ENCODE measurements around the gene MTPN. TPM values are rescaled to one million over a fixed set of nuclear protein-coding genes. Genes with fewer than 3 reads are reported as not detected.

The MTPN gene
- total RNA-seq, 2 experiments from 2014 or later = 135 to 142 TPM

GRCh38 chr7:135905355-135905754, 71.8 kb downstream of the MTPN start:
- ChIA-PET POLR2A (no interaction called here), CTCF (no interaction called here)
- Mint-ChIP-seq H3K9me3 (peaks cover 2% of the 10 kb centered on the region), H3K27me3 (no peaks in the 10 kb centered on the region), H3K36me3 (ENCODE audit: low read depth) (no peaks in the 10 kb centered on the region), H3K27ac (no peak overlapping the region), H3K4me1 (no peaks in the 10 kb centered on the region), H3K4me3 (no peak overlapping the region)
- DNase-seq = no peak

- Mint-ChIP-seq H3K9me3 (peaks cover 2% of the 10 kb centered on the region), H3K27me3 (no peaks in the 10 kb centered on the region), H3K4me1 (no peaks in the 10 kb centered on the region), H3K4me3 (no peak overlapping the region), H3K36me3 (ENCODE audit: low read depth) (no peaks in the 10 kb centered on the region), H3K27ac (no peak overlapping the region)
- CTCF ChIA-PET = no interaction called here
- POLR2A ChIA-PET = no interaction called here
- no peak for DNase-seq
Measured at GRCh38 chr7:135904282-135904681, 72.9 kb downstream of the MTPN start.

GRCh38 chr7:135901585-135902540, 75.3 kb downstream of the MTPN start:
- Mint-ChIP-seq H3K27me3 (no peaks in the 10 kb centered on the region), H3K4me1 (no peaks in the 10 kb centered on the region), H3K9me3 (peaks cover 2% of the 10 kb centered on the region), H3K27ac (no peak overlapping the region), H3K36me3 (ENCODE audit: low read depth) (no peaks in the 10 kb centered on the region), H3K4me3 (no peak overlapping the region)
- no peak for DNase-seq
- POLR2A ChIA-PET = no interaction called here
- CTCF ChIA-PET = no interaction called here

GRCh38 chr7:135900065-135900546, 77.1 kb downstream of the MTPN start:
- no peak overlapping the region for H3K27ac Mint-ChIP-seq
- no peaks in the 10 kb centered on the region for H3K27me3 Mint-ChIP-seq
- CTCF ChIA-PET = no interaction called here
- H3K4me3 Mint-ChIP-seq = no peak overlapping the region
- DNase-seq = no peak
- H3K9me3 Mint-ChIP-seq = peaks cover 2% of the 10 kb centered on the region
- no peaks in the 10 kb centered on the region for H3K4me1 Mint-ChIP-seq
- POLR2A ChIA-PET = no interaction called here
- no peaks in the 10 kb centered on the region for H3K36me3 Mint-ChIP-seq (ENCODE audit: low read depth)

GRCh38 chr7:135899458-135900064, 77.6 kb downstream of the MTPN start:
- no peaks in the 10 kb centered on the region for H3K36me3 Mint-ChIP-seq (ENCODE audit: low read depth)
- H3K27ac Mint-ChIP-seq = no peak overlapping the region
- H3K27me3 Mint-ChIP-seq = no peaks in the 10 kb centered on the region
- no peak overlapping the region for H3K4me3 Mint-ChIP-seq
- H3K4me1 Mint-ChIP-seq = no peaks in the 10 kb centered on the region
- CTCF ChIA-PET = no interaction called here
- H3K9me3 Mint-ChIP-seq = peaks cover under 1% of the 10 kb centered on the region
- DNase-seq = no peak
- POLR2A ChIA-PET = no interaction called here

- Mint-ChIP-seq H3K9me3 (no peaks in the 10 kb centered on the region), H3K27me3 (no peaks in the 10 kb centered on the region), H3K4me3 (no peak overlapping the region), H3K27ac (no peak overlapping the region), H3K36me3 (ENCODE audit: low read depth) (no peaks in the 10 kb centered on the region), H3K4me1 (no peaks in the 10 kb centered on the region)
- DNase-seq = no peak
- ChIA-PET CTCF (no interaction called here), POLR2A (no interaction called here)
Measured at GRCh38 chr7:135898226-135898625, 78.9 kb downstream of the MTPN start.

GRCh38 chr7:135894816-135895215, 82.3 kb downstream of the MTPN start:
- Mint-ChIP-seq H3K27me3 (no peaks in the 10 kb centered on the region), H3K4me3 (no peak overlapping the region), H3K9me3 (no peaks in the 10 kb centered on the region), H3K27ac (no peak overlapping the region), H3K4me1 (no peaks in the 10 kb centered on the region), H3K36me3 (ENCODE audit: low read depth) (no peaks in the 10 kb centered on the region)
- ChIA-PET CTCF (interaction anchor here (0.6 kb wide), 1 partner anchor 12 kb away, joined by 4 read pairs; no protein-coding TSS in a partner anchor), POLR2A (no interaction called here)
- no peak for DNase-seq

GRCh38 chr7:135889823-135890222, 87.3 kb downstream of the MTPN start:
- no peaks in the 10 kb centered on the region for H3K27me3 Mint-ChIP-seq
- no peaks in the 10 kb centered on the region for H3K9me3 Mint-ChIP-seq
- peaks cover 9% of the 10 kb centered on the region for H3K4me1 Mint-ChIP-seq
- CTCF ChIA-PET = no interaction called here
- no peak overlapping the region for H3K4me3 Mint-ChIP-seq
- POLR2A ChIA-PET = no interaction called here
- DNase-seq = no peak
- no peaks in the 10 kb centered on the region for H3K36me3 Mint-ChIP-seq (ENCODE audit: low read depth)
- H3K27ac Mint-ChIP-seq = no peak overlapping the region

GRCh38 chr7:135888740-135889139, 88.4 kb downstream of the MTPN start:
- no peak for DNase-seq
- no peaks in the 10 kb centered on the region for H3K36me3 Mint-ChIP-seq (ENCODE audit: low read depth)
- no peak overlapping the region for H3K27ac Mint-ChIP-seq
- ChIA-PET CTCF (no interaction called here), POLR2A (no interaction called here)
- H3K27me3 Mint-ChIP-seq = no peaks in the 10 kb centered on the region
- no peaks in the 10 kb centered on the region for H3K9me3 Mint-ChIP-seq
- H3K4me3 Mint-ChIP-seq = no peak overlapping the region
- peaks cover 9% of the 10 kb centered on the region for H3K4me1 Mint-ChIP-seq

GRCh38 chr7:135886345-135887132, 90.6 kb downstream of the MTPN start:
- Mint-ChIP-seq H3K9me3 (no peaks in the 10 kb centered on the region), H3K27me3 (no peaks in the 10 kb centered on the region), H3K27ac (no peak overlapping the region), H3K4me3 (no peak overlapping the region), H3K36me3 (ENCODE audit: low read depth) (no peaks in the 10 kb centered on the region), H3K4me1 (peaks cover 9% of the 10 kb centered on the region)
- DNase-seq = no peak
- ChIA-PET POLR2A (no interaction called here), CTCF (no interaction called here)

- H3K27ac Mint-ChIP-seq = no peak overlapping the region
Measured at GRCh38 chr7:135884495-135885232, 92.5 kb downstream of the MTPN start.

GRCh38 chr7:135879233-135879632, 97.9 kb downstream of the MTPN start:
- Mint-ChIP-seq H3K4me3 (no peak overlapping the region), H3K9me3 (no peaks in the 10 kb centered on the region), H3K27ac (no peak overlapping the region), H3K27me3 (peaks cover 2% of the 10 kb centered on the region), H3K36me3 (ENCODE audit: low read depth) (no peaks in the 10 kb centered on the region), H3K4me1 (no peaks in the 10 kb centered on the region)
- ChIA-PET POLR2A (no interaction called here), CTCF (no interaction called here)
- no peak for DNase-seq

More at GRCh38 chr7:135884495-135885232, 92.5 kb downstream of the MTPN start:
- CTCF ChIA-PET = no interaction called here
- Mint-ChIP-seq H3K36me3 (ENCODE audit: low read depth) (no peaks in the 10 kb centered on the region), H3K4me3 (no peak overlapping the region), H3K9me3 (no peaks in the 10 kb centered on the region), H3K27me3 (no peaks in the 10 kb centered on the region), H3K4me1 (peaks cover 9% of the 10 kb centered on the region)
- no peak for DNase-seq
- POLR2A ChIA-PET = no interaction called here

- H3K4me3 Mint-ChIP-seq = no peak overlapping the region
- no peaks in the 10 kb centered on the region for H3K4me1 Mint-ChIP-seq
- H3K9me3 Mint-ChIP-seq = no peaks in the 10 kb centered on the region
- POLR2A ChIA-PET = no interaction called here
- CTCF ChIA-PET = no interaction called here
- H3K27ac Mint-ChIP-seq = no peak overlapping the region
- peaks cover 2% of the 10 kb centered on the region for H3K27me3 Mint-ChIP-seq
- no peaks in the 10 kb centered on the region for H3K36me3 Mint-ChIP-seq (ENCODE audit: low read depth)
- no peak for DNase-seq
Measured at GRCh38 chr7:135878284-135878683, 98.9 kb downstream of the MTPN start.
